GM23248 (cell line): ENCODE measurements around the gene TMEM183A. TPM values are rescaled to one million over a fixed set of nuclear protein-coding genes. Genes with fewer than 3 reads are reported as not detected.

Source experiments
- DNase-seq: peaks from one replicate; pipeline ENCODE4 v3.0.0-alpha.2; 2015
- H2AFZ ChIP-seq: fragments of 200-600 bp; sonication (generic); 2 replicates; pipeline ENCODE4 v1.6.1; 2016; ENCODE audit warnings: antibody characterized with exemption
- H3F3A ChIP-seq: fragments of 200-600 bp; sonication (generic); 2 replicates; pipeline ENCODE4 v1.6.1; 2016; ENCODE audit warnings: mild to moderate bottlenecking, antibody characterized with exemption, mixed run types; ENCODE audit not compliant: insufficient read depth
- H3K27ac ChIP-seq: fragments of 200-600 bp; sonication (generic); 2 replicates; pipeline ENCODE4 v1.5.1; 2016; ENCODE audit warnings: mild to moderate bottlenecking
- H3K27me3 ChIP-seq: fragments of 200-600 bp; sonication (generic); replicated peaks from 2 replicates; pipeline ENCODE4 v1.6.1; 2016; ENCODE audit warnings: mild to moderate bottlenecking; ENCODE audit not compliant: insufficient read depth
- H3K36me3 ChIP-seq: fragments of 200-600 bp; sonication (generic); 2 replicates; pipeline ENCODE4 v1.6.1; 2016; ENCODE audit warnings: low read depth, mild to moderate bottlenecking
- H3K4me1 ChIP-seq: fragments of 200-600 bp; sonication (generic); 2 replicates; pipeline ENCODE4 v1.6.1; 2016; ENCODE audit warnings: mild to moderate bottlenecking; ENCODE audit not compliant: insufficient read depth
- H3K4me2 ChIP-seq: fragments of 200-600 bp; sonication (generic); one replicate; pipeline ENCODE4 v1.6.1; 2016; ENCODE audit warnings: mild to moderate bottlenecking; ENCODE audit not compliant: unreplicated experiment
- H3K4me3 ChIP-seq: fragments of 200-600 bp; sonication (generic); 2 replicates; pipeline ENCODE4 v1.5.1; 2016; ENCODE audit warnings: mild to moderate bottlenecking
- H3K79me2 ChIP-seq: fragments of 200-600 bp; sonication (generic); 2 replicates; pipeline ENCODE4 v1.6.1; 2016; ENCODE audit warnings: mild to moderate bottlenecking; ENCODE audit not compliant: insufficient read depth
- H3K9ac ChIP-seq: fragments of 200-600 bp; sonication (generic); 2 replicates; pipeline ENCODE4 v1.6.1; 2016; ENCODE audit warnings: mild to moderate bottlenecking
- H3K9me2 ChIP-seq: fragments of 200-600 bp; sonication (generic); 2 replicates; pipeline ENCODE4 v1.6.1; 2016; ENCODE audit warnings: mixed run types, mild to moderate bottlenecking, moderate library complexity; ENCODE audit not compliant: insufficient read depth
- H3K9me3 ChIP-seq: fragments of 200-600 bp; sonication (generic); one replicate; pipeline ENCODE4 v1.6.1; 2017; ENCODE audit warnings: low read depth
- H4K20me1 ChIP-seq: fragments of 200-600 bp; sonication (generic); 2 replicates; pipeline ENCODE4 v1.6.0; 2016; ENCODE audit not compliant: insufficient read depth
- EZH2 ChIP-seq: fragments of 200-600 bp; sonication (generic); IDR thresholded peaks from 2 replicates; pipeline ENCODE4 v1.6.1; 2018; ENCODE audit warnings: antibody characterized with exemption, mild to moderate bottlenecking; ENCODE audit not compliant: insufficient read depth, poor library complexity, severe bottlenecking
- EZH2phosphoT487 ChIP-seq: fragments of 200-600 bp; sonication (generic); IDR thresholded peaks from 2 replicates; pipeline ENCODE4 v1.6.1; 2018; ENCODE audit warnings: antibody characterized with exemption, moderate library complexity, mild to moderate bottlenecking, low read depth; ENCODE audit not compliant: insufficient read depth
- WGBS, 2 experiments: methylation state at CpG; one replicate each; pipeline ENCODE4 v1.1.6; 2015 to 2017; ENCODE audit warnings: low lambda C conversion rate in 2 of 2, low coverage in 1 of 2; ENCODE audit errors: missing lambda C conversion rate in 2 of 2; 5-methylcytosine and 5-hydroxymethylcytosine counted together
- in situ Hi-C: fragments of 300-500 bp; cut with MboI; formaldehyde crosslinking; loops from 2 replicates; pipeline ENCODE4 v1.15.0; 2020
- polyA plus RNA-seq: library from polyadenylated mRNA; unstranded; fragments of >200 nt; fragmentation: Nextera tagmentation; extraction: Ambion mirVana; gene quantifications from 2 replicates; pipeline ENCODE4 v1.2.1, GENCODE V29; 2016
- total RNA-seq: library from RNA; depleted of rRNA; stranded (reverse); fragments of >200 nt; shearing (Covaris generic); gene quantifications from 2 replicates; pipeline ENCODE4 v1.2.3, GENCODE V29; 2014

TMEM183A gene
- total and polyA plus RNA-seq, 2 experiments from 2014 or later = 57.3 to 92.7 TPM

DNA sequence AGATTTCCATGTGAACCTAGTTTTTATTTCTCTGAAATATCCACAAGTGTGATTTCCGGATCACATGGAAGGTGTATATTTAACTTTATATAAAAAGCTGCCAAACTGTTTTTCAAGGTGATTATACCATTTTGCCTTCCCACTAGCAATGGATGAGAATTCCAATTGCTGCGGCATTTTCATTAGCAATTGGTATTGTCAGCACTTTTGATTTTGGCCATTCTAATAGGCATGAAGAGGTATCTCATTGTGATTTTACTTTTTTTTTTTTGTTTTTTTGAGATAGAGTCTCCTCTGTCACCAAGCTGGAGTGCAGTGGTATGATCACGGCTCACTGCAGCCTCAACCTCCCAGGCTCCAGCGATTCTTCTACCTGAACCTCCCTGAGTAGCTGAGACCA, 35.1 kb upstream of the TMEM183A start:
- H3K27me3 ChIP-seq = peaks cover 33% of the 10 kb centered on the region
- no peaks in the 10 kb centered on the region for H3F3A ChIP-seq
- no peak for DNase-seq
- no peak overlapping the region for H3K9ac ChIP-seq
- no peaks in the 10 kb centered on the region for H3K9me3 ChIP-seq
- H3K4me2 ChIP-seq = no peak overlapping the region
- H3K9me2 ChIP-seq = no peaks in the 10 kb centered on the region
- 41 to 47% methylated on average over 4 of the region's 4 CpGs for WGBS, 2 experiments
- peaks cover 6% of the 10 kb centered on the region; the same call in 1 of the 2 replicates for H3K4me1 ChIP-seq
- H3K79me2 ChIP-seq = no peaks in the 10 kb centered on the region
- H3K36me3 ChIP-seq = no peaks in the 10 kb centered on the region
- H4K20me1 ChIP-seq = no peaks in the 10 kb centered on the region
- in situ Hi-C loops = no loop called here
- no peak for TF ChIP-seq EZH2
- no peak for TF ChIP-seq EZH2phosphoT487
- no peak overlapping the region for H3K27ac ChIP-seq
- no peak overlapping the region for H3K4me3 ChIP-seq
- H2AFZ ChIP-seq = no peak overlapping the region

GRCh38 chr1:202974856-202975255, 32.3 kb upstream of the TMEM183A start:
- Histone ChIP-seq H4K20me1 (no peaks in the 10 kb centered on the region), H3F3A (no peaks in the 10 kb centered on the region), H3K36me3 (no peaks in the 10 kb centered on the region), H3K79me2 (no peaks in the 10 kb centered on the region), H3K4me1 (no peaks in the 10 kb centered on the region), H3K4me3 (no peak overlapping the region), H3K27me3 (peaks cover 40% of the 10 kb centered on the region), H3K4me2 (no peak overlapping the region), H3K27ac (no peak overlapping the region), H2AFZ (no peak overlapping the region), H3K9me3 (no peaks in the 10 kb centered on the region), H3K9ac (no peak overlapping the region), H3K9me2 (no peaks in the 10 kb centered on the region)
- in situ Hi-C loops = no loop called here
- TF ChIP-seq EZH2phosphoT487 (no peak), EZH2 (no peak)
- no peak for DNase-seq
- WGBS, 2 experiments = 76 to 85% methylated on average over 3 of the region's 3 CpGs

DNA sequence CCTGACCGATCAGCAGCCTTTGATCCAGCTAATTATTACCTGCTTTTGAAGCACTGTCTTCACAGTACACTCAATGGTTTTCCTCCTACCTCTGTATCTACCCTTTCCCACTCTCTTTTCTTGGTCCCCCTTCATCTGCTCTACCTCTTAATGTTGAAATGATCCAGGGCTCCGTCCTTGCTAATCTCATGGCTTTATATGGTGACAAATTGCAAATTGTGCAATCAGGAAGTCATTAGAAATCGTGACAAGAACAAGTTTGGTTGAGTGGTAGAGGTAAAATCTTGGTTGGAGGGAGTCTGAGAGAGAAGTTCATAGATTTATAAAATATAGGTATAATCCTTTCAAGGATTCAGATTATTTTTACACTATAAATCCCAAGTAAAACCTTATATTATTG, 30.5 kb upstream of the TMEM183A start:
- no peak for DNase-seq
- Histone ChIP-seq H3K4me1 (no peaks in the 10 kb centered on the region), H3K4me3 (no peak overlapping the region), H3K27ac (no peak overlapping the region), H3K9me3 (no peaks in the 10 kb centered on the region), H3F3A (no peaks in the 10 kb centered on the region), H3K9me2 (no peaks in the 10 kb centered on the region), H4K20me1 (no peaks in the 10 kb centered on the region), H3K4me2 (no peak overlapping the region), H3K27me3 (peaks cover 40% of the 10 kb centered on the region), H2AFZ (no peak overlapping the region), H3K9ac (no peak overlapping the region), H3K79me2 (no peaks in the 10 kb centered on the region), H3K36me3 (no peaks in the 10 kb centered on the region)
- TF ChIP-seq EZH2phosphoT487 = no peak
- no peak for TF ChIP-seq EZH2
- in situ Hi-C loops = no loop called here
- WGBS, 2 experiments = 2 to 3% methylated on average over 3 of the region's 3 CpGs

DNA sequence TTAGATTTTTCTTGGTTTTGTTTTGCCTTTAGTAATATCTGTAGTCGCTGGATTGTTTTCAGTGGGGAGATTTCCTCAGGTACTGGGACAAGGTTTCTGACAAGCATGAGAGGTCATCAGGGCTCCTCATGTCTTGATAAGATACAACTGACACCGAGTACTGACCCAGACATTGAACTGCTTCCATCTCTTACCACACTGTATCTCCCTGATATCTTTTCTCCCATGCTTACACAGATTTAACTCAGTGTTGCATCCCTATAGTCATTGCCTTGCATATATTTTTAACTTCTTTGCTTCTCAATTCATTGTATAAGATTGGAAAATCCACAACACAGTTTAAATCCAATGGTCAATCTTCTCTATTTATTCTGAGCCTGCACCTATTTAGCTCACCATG, 27.7 kb upstream of the TMEM183A start:
- no peaks in the 10 kb centered on the region for H3K4me1 ChIP-seq
- DNase-seq = no peak
- no peak overlapping the region for H3K4me2 ChIP-seq
- H3K9me3 ChIP-seq = no peaks in the 10 kb centered on the region
- peaks cover 29% of the 10 kb centered on the region for H3K27me3 ChIP-seq
- no peaks in the 10 kb centered on the region for H3F3A ChIP-seq
- no peak overlapping the region for H3K27ac ChIP-seq
- H3K9ac ChIP-seq = no peak overlapping the region
- TF ChIP-seq EZH2phosphoT487 (no peak), EZH2 (no peak)
- in situ Hi-C loops = no loop called here
- WGBS, 2 experiments = 49 to 51% methylated on average over 2 of the region's 2 CpGs
- H3K79me2 ChIP-seq = no peaks in the 10 kb centered on the region
- no peak overlapping the region for H3K4me3 ChIP-seq
- H2AFZ ChIP-seq = no peak overlapping the region
- no peaks in the 10 kb centered on the region for H4K20me1 ChIP-seq
- H3K36me3 ChIP-seq = no peaks in the 10 kb centered on the region
- H3K9me2 ChIP-seq = no peaks in the 10 kb centered on the region

GRCh38 chr1:202981939-202982338, 25.2 kb upstream of the TMEM183A start:
- Histone ChIP-seq H3K36me3 (no peaks in the 10 kb centered on the region), H3K4me2 (no peak overlapping the region), H3K9me2 (no peaks in the 10 kb centered on the region), H3K27me3 (peaks cover 26% of the 10 kb centered on the region), H4K20me1 (no peaks in the 10 kb centered on the region), H3K9me3 (no peaks in the 10 kb centered on the region), H2AFZ (no peak overlapping the region), H3K4me1 (no peaks in the 10 kb centered on the region), H3K79me2 (no peaks in the 10 kb centered on the region), H3K9ac (no peak overlapping the region), H3K27ac (no peak overlapping the region), H3F3A (no peaks in the 10 kb centered on the region), H3K4me3 (no peak overlapping the region)
- TF ChIP-seq EZH2 (no peak), EZH2phosphoT487 (no peak)
- 77 to 87% methylated on average over 2 of the region's 2 CpGs for WGBS, 2 experiments
- no peak for DNase-seq
- in situ Hi-C loops = no loop called here
